Activated CD4-positive, alpha-beta T cell treated with anti-CD3 and anti-CD28 coated beads for 48 hours (primary cell): Measurements from ENCODE around the gene DPY30.

Experiments
- DNase-seq: peaks from one replicate; pipeline ENCODE4 v3.0.0-alpha.2; 2020

Gene DPY30

DNA sequence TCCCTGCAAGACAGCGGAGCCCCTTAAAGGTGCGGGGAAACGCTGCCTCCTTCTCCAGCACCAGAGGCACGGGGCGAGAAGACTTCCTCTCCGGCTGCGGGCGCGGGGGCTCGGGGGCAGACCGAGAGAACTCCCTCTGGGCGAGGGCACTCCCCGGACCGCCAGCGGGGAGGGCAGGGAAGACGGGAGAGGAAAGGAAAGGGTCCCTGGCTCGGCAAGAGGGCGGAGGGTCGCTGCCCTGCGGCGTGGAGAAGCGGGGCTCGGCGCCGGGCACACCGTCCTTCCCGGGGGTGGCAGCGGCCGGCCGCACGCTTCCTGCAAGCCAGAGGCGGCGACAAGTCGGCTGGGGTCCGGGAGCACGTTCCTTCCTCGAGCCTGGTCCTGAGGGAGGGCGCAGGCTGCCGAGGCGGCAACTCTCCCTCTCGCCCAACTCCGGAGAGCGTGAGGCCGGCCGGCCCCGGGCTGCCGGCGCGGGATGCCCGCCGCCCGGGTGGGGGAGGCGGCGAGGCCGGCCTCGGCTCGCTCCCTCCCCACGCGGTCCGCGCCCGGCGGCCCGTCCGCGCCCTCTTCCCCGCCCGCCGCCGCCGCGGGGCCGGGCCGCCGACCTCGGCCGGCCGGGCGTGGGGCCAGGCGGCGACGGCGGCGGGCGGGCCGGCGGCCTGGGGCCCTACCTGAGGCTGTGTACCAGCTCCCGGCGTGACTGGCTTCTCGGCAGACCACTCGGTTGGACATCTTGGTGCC is 29.9 kb downstream of the DPY30 start:
- DNase-seq, result peak; percentile 53

DNA sequence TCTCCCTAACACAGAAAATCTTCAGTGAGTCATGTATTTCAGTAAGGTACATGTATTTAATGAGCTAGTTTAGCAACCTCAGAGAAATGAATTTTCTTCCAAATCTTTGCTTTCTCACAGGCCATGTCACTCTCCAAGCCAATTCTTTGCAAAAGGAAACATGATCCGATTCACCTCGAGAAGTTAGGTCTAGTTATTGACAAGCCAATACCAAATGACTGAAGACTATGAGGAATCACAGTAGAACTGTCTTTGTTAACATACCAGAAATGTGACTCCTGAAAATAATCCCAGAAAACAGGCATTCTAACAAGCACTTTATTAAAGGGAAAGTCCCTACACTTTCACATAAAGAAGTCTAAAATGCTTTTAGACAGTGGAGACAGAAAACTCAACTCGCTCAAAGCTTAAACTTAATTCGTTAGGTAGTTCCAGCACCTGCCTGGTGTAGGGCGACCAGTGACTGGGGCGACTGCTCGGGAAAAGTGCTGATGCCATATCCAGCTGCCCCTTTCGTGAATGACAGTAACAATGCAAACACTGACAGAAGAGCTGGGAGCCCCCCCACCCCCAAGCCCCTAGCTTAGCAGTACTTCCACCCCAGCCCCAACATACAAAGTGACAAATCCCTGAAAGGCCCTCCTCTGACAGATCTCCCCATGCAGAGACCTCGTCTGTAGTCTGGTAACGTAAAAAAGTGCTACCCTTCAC is 30.6 kb downstream of the DPY30 start:
- peak; percentile 33 for DNase-seq

DNA sequence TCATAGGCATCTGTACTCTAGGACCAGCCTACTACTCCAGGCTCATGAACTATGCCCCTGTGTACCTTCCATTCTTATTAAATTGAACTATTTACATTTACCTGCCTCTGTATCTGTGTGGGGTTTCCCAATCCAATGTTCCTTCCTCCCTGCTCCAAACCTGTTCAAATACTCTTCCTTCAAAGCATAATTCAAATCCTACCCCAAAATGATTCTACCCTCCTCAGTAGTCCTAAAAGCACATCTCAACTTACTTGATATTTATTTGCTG is 32.5 kb downstream of the DPY30 start:
- DNase-seq, result no peak

DNA sequence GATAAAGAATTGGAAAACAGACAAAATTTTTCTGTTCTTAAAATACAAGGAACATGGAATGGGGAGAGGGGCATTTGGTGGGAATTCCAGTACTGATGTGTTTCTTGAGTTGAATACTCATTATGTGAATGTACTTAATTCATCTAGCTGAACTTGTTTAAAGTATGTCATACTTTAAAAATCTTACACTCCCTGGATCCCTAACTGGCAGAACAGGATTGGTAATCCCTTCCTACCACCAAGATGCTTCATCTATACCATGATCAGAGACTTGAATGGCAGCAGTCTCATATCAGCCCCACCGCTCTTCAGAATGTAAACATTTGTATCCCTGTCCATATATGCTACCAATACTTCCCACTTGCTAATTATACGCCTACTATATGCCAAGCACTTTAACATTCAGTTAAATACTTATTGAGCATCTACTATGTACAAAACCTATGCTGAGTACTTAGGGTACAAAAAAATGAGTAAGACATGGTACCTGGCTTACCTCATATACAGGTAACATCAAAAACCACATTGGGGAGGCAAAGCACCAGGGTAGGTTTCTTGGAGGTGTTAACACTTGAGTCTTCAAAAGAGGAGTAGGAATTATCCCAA is 34.1 kb downstream of the DPY30 start:
- no peak for DNase-seq

DNA sequence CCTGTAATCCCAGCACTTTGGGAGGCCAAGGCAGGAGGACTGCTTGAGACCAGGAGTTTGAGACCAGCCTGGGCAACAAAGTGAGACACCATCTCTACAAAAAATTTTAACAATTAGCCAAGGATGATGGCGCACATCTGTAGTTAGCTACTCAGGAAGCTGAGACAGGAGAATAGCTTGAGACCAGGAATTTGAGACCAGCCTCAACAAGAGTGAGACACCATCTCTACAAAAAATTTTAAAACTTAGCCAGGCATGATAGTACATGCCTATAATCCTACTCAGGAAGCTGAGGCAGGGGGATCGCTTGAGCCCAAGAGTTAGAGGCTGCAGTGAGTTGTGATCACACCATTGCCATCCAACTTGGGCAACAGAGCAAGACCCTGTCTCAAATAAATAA is 35.8 kb downstream of the DPY30 start:
- no peak for DNase-seq

DNA sequence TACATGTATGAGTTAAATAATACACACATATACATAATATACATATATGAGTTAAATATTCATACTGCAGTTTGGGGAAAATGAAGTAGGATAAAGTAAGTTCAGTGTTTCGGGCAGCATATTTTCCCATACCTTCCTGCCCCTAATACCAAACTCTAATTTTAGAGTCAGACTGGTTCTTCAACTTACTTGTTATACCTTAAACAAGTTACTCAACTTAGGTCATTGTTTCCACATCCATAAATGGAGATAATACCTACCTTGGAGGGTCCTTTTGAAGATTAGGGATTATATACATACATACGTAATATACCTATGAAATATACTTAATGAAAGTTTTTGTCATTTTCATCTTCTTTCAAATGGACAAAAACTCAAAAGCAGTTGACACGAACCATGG is 37.2 kb downstream of the DPY30 start:
- no peak for DNase-seq

DNA sequence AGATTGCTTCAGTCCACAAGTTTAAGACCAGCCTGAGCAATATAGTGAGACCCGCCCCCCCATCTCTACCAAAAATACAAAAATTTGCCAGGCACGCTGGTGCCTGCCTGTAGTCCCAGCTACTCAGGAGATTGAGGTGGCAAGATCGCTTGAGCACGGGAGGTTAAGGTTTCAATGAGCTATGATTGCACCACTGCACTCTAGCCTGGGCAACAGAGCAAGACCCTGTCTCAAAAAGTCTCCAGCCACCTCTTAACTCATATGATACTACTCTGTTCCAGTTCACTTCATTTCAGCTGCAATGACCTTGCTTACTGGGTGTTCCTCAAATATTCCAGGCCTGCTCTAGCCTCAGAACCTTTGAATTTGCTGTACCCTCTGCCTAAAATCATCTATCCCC is 40.2 kb downstream of the DPY30 start:
- DNase-seq, result no peak

DNA sequence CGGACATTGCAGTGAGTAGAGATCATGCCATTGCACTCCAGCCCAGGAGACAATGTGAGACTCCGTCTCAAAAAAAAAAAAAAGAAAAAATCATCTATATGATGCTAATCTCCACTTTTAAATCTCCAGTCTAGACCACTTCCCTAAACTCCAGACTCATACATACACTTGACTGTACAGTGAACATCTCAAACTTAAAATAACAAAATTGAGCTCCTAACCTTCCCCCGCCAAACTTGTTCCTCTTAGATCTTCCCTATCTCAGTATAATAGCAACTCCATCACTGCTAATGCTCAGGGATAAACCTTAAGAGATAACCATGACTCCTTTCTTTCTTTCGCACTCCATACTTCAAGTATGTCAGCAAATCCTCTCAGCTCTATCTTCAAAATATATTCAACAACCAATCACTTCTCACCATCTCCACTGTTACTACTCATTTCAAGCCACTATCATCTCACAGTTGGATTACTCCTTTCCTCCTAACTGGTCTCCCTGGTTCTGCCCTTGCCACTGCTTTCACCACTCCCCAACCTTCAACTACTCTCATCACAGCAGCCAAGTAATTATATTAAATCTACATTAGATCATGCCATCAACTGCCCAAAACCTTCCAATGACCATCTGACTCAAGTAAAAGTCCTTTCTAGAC is 40.7 kb downstream of the DPY30 start:
- DNase-seq, result no peak

DNA sequence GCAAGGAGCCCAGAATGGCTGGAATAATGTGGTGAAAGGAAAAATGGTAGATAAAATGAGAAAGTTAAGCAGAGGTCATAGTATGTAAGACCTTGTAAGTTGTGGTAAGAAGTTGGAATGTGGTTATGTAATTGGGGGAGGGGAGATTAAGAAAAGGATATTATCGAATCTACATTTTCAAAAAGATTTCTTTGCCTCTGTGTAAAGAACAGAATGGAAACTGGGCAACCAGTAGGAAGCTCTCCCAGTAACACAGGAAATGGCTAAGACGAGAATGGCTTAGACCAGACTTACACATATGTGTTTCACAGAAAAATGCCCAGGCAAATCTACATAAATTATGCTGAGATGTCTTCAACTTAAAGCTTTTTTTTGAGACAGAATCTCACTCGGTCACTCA is 42.0 kb downstream of the DPY30 start:
- DNase-seq, result no peak

DNA sequence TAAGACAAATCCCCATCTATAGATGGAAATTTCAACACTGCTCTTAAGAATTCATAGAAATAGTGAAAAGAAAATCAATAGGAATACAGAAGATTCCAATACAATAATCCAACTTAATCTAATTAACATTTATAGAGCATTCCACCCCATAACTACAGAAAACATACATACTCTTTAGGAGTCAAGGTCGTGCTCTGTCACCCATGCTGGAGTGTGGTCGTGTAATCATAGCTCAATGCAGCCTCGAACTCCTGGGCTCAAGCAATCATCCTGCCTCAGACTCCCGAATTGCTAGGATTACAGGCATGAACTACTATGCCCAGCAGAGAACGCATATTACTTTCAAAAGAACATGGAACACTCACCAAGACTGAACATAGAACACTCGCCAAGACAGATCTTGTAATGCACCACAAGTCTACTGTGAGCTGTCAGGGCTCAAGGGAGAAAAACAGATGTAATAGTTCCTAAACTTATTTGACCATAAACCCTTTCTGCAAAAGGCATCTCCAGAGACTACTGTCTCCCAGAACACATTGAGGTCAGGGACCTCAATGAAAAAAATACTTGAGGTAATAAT is 42.9 kb downstream of the DPY30 start:
- DNase-seq, result no peak

DNA sequence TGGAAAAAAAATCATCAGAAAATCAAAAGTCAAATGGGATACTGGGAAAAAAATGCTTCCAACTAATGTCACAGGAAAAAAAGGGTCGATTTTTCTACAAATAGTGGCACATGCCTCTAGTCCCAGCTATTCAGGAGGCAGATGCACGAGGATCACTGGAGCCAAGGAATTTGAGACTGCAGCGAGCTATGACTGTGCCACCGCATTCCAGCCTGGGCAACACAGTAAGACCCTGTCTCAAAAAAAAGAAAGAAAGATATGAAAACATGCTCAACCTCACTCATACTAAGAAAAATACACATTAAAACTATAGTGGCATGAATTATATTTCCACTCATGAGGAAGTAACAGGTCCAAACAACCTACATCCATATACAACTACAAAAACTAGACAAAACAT is 46.7 kb downstream of the DPY30 start:
- DNase-seq, result no peak

DNA sequence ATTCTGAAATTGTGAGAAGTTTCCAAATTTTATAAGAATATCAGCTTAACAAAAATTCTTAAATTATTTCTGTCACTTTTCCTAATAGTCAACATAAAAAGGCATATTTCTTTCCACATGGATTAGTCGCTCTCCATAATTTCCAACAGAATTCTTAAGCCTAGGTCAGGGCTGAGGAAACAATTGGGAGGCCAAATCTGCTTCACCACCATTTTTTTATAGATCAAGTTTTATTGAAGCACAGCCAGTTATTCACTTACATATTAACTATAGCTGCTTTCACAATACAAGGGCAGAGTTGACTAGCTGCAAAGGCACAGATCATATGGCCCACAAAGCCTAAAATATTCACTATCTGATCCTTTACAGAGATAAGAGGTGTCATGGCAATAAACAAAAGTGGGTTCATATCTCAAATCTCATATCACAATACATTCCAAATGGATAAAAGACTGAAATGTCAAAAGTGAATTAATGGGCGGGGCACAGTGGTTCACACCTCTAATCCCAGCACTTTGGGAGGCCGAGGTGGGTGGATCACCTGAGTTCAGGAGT is 47.5 kb downstream of the DPY30 start:
- DNase-seq, result no peak

DNA sequence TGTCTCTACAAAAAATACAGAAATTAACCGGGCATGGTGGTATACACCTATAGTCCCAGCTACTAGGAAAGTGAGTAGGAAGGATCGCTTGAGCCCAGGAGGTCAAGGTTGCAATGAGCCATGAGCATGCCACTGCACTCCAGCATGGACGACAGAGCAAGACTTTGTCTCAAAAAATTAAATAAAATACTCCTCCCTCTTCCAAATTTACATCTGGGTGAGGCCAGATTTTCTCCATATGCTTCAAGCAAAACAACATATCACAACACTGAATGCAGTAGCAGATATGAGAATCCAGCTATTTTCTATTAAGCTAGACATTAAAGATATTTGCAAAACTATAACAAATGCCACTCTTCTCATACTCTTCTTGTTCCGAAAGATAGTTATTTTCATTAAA is 49.7 kb downstream of the DPY30 start:
- no peak for DNase-seq

DNA sequence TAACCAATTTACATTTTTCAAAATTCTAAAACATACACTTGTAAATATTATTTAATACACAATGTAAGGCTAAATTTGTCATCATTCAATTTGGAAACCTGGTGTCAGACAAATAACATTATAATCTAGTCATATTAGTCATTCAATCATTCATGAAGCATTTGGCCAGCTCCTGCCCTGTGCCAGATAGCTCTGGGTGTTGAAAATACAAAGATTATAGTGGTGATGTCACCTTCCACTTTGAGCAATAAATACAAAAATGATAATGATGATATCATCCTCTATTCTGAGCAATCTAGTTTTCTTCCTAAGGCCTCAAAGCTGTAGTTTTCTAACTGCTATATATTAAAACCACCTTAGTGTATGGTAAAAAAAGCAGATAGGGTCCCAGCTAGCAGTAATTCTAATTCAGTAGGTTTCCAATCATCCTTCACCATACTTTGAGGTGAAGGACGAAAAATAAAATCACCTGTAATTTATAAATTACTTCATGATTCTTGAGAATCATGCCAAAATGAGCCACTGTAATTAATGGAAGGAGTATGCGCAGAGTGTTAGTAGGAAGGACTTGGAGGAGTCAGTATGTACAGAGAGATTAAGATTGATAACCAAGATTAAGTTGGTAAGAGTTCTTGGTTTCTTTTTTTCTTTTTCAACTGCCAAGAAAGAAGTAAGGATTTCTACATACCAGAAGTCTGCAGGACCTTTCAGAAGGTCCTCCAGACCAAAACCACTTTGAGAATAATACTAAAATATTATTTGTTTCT is 52.0 kb downstream of the DPY30 start:
- DNase-seq, result no peak

DNA sequence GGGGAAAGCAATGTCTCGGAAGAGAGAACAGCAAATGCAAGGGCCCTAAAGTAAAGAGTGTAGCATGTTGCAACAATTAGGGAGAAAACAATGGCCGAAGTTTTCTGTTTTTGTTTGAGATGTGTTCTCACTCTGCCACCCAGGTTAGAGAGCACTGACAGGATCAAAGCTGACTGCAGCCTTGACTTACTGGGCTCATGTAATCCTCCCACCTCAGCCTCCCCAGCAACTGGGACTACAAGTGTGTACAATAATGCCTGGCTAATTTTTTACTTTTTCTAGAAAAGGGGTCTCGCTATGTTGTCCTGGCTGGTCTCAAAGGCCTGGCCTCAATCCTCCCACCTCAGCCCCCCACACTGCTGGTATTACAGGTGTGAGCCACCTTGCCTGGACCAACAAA is 52.7 kb downstream of the DPY30 start:
- DNase-seq, result no peak

DNA sequence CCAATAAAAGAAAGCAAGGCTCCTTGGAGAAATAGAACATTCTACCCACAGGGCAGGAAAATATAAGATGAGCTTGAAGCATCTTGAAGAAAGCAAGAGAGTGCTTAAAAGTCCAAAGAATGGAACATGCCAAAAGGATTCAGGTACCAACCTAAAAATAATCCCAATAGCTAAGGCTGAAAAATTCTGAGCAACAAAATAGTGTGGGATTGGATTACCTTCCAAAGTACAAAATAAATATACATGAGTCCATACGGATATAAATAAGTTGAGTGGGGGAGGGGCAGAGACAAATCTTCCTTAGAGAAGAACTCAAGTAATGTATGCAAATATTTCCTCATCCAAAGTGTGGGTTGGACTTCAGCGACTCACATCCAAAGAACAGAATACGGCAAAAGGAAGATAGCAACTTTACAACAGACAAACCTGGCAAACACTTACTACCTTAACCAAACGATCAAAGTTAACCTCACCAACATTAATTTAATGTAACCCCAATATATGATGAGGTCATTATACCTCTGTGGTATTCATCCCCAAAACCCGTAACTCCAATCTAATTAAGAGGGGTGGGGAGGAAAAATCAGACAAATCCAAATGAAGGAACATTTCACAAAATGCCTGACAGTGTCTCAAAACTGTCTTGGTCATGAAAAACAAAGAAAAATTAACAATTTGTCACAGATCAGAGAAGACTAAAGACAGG is 55.7 kb downstream of the DPY30 start:
- DNase-seq, result no peak

DNA sequence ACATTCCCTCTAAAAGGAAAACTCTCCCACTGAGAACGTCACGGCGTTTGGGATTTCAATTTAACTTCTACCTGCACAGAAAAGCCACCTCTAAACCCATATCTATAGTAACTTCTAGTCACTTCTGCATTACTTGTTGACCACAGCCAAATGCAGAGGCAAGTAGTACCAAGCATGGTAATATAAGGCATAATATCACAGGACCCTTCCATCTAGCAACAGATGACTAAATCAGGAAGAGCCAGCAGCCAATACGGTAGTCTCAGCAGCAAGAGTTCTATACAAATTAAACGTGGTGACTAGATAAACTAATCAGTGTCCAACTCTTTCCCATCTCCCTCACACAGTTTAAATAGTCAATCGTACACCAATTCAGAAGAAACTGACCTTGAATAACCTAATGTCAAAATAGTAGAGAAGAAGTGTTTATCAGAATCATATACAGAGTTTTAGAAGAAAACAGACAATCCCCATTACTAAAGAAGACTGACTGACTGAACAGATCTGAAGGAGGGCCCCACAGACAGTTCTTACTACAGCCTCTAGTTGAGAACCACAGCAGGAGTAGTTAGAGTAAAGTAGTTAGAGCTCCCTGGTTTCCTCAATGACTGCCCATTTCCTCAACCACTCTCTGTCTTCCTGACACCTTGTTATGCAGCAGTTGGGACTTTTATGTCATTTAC is 58.8 kb downstream of the DPY30 start:
- no peak for DNase-seq

DNA sequence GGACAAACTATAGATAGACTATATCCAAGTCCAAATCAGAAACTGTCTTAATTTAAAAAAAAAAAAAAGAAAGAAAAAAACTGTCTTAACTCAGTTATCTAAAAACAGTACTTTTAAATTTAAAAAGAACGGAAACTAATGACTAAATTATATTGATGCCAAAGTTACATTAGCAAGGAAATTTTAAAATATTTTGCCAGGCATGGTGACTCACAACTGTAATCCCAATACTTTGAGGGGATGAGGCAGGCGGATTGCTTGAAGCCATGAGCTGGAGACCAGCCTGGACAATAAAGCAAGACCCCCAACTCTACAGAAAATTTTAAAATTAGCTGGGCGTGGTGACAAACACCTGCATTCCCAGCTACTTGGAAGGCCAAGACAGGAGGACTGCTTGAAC is 59.6 kb downstream of the DPY30 start:
- no peak for DNase-seq

DNA sequence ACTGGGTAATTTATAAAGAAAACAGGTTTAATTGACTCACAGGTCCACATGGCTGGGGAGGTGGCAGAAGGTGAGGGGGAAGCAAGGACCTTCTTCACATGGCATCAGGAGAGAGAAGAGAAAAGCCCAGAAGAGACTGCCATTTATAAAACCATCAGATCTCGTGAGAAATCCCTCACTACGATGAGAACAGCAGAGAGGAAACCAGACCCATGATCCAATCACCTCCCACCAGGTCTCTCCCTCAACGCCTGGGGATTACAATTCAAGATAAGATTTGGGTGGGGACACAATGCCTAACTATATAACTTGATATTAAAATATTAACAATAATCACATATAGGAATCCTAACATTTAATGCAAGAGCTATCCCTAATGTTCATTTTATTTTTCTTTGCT is 60.6 kb downstream of the DPY30 start:
- no peak for DNase-seq

DNA sequence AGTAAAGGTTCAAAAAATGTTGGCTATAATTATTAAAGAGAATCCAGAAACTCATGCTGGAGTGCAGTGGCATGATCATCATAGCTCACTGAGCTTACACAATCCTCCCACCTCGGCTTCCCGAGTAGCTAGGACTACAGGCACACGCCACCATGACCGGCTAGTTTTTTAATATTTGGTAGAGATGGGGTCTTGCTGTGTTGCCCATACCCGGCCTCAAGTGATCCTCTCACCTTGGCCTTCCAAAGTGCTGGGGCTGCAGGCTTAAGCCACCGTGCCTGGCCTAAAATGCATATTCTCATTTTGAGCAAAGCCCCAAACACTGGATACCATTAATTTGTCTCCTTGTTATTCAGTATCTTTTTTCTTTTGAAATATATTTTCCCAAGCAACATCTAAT is 61.2 kb downstream of the DPY30 start:
- DNase-seq, result no peak
